HepG2 (cell line): Measurements from ENCODE around the gene ABCC3. TPM values are rescaled to one million over a fixed set of nuclear protein-coding genes. Genes with fewer than 3 reads are reported as not detected.

Experiments
- AFF4 ChIP-seq: sonication (generic); formaldehyde crosslinking; IDR thresholded peaks from 2 replicates; pipeline ENCODE4 v1.4.0; 2020; ENCODE audit warnings: missing genetic modification reagents
- ARID5B ChIP-seq: IDR thresholded peaks from 2 replicates; pipeline ENCODE4 v1.4.0; 2020; ENCODE audit warnings: mild to moderate bottlenecking, missing genetic modification reagents
- ETV5 ChIP-seq: IDR thresholded peaks from 2 replicates; pipeline ENCODE4 v1.6.1; 2018; ENCODE audit warnings: missing biosample characterization, missing genetic modification reagents, inconsistent platforms, borderline replicate concordance
- HDAC1 ChIP-seq: sonication (generic); formaldehyde crosslinking; IDR thresholded peaks from 2 replicates; pipeline ENCODE4 v1.5.1; 2020; ENCODE audit warnings: mild to moderate bottlenecking, missing genetic modification reagents
- IRX3 ChIP-seq: sonication (generic); formaldehyde crosslinking; IDR thresholded peaks from 2 replicates; pipeline ENCODE4 v1.8.1; 2023; ENCODE audit warnings: mild to moderate bottlenecking, low read depth, missing genetic modification reagents, borderline replicate concordance
- LCORL ChIP-seq, 2 experiments: fragments of 450-650 bp in 1 of 2; sonication (generic) in 1 of 2; formaldehyde crosslinking in 1 of 2; IDR thresholded peaks; 2 replicates each; pipeline versions ENCODE4 v1.5.0 to v1.6.1; 2017 to 2020; ENCODE audit warnings: antibody characterized with exemption in 1 of 2, missing genetic modification reagents in 1 of 2
- MXD3 ChIP-seq: IDR thresholded peaks from 2 replicates; pipeline ENCODE4 v1.6.1; 2016; ENCODE audit warnings: mild to moderate bottlenecking, missing biosample characterization, missing genetic modification reagents
- NBN ChIP-seq: fragments of 450-650 bp; conservative IDR thresholded peaks from 2 replicates; pipeline ENCODE4 v1.6.1; 2017
- NFE2 ChIP-seq: sonication (generic); formaldehyde crosslinking; IDR thresholded peaks from 2 replicates; pipeline ENCODE4 v1.4.0; 2020; ENCODE audit warnings: missing genetic modification reagents
- POGZ ChIP-seq: sonication (generic); formaldehyde crosslinking; IDR thresholded peaks from 2 replicates; pipeline ENCODE4 v1.4.0; 2020; ENCODE audit warnings: mild to moderate bottlenecking, missing genetic modification reagents
- TGIF2 ChIP-seq: IDR thresholded peaks from 2 replicates; pipeline ENCODE4 v1.6.1; 2016; ENCODE audit warnings: control low read depth, missing compliant biosample characterization
- TOPORS ChIP-seq: sonication (generic); formaldehyde crosslinking; IDR thresholded peaks from 2 replicates; pipeline ENCODE4 v1.8.0; 2023; ENCODE audit warnings: mild to moderate bottlenecking, missing genetic modification reagents
- ZBTB21 ChIP-seq: sonication (generic); formaldehyde crosslinking; IDR thresholded peaks from 2 replicates; pipeline ENCODE4 v1.4.0; 2020; ENCODE audit warnings: missing genetic modification reagents
- ZC3H13 ChIP-seq: sonication (generic); formaldehyde crosslinking; IDR thresholded peaks from 2 replicates; pipeline ENCODE4 v1.8.1; 2023; ENCODE audit warnings: mild to moderate bottlenecking, missing genetic modification reagents, moderate library complexity
- ZNF205 ChIP-seq: IDR thresholded peaks from 2 replicates; pipeline ENCODE4 v1.6.1; 2018; ENCODE audit warnings: missing biosample characterization, missing genetic modification reagents
- ZNF329 ChIP-seq: sonication (generic); formaldehyde crosslinking; IDR thresholded peaks from 2 replicates; pipeline ENCODE4 v1.9.0; 2021; ENCODE audit warnings: low read depth, mild to moderate bottlenecking, missing genetic modification reagents
- ZNF772 ChIP-seq: sonication (generic); formaldehyde crosslinking; IDR thresholded peaks from 2 replicates; pipeline ENCODE4 v1.5.0; 2020; ENCODE audit warnings: mild to moderate bottlenecking, missing genetic modification reagents
- ZNF784 ChIP-seq: sonication (generic); formaldehyde crosslinking; IDR thresholded peaks from 2 replicates; pipeline ENCODE4 v1.5.1; 2020; ENCODE audit warnings: missing genetic modification reagents, mild to moderate bottlenecking, borderline replicate concordance
- polyA plus RNA-seq, 8 experiments: library from polyadenylated mRNA; depleted of rRNA in 3 of 8; stranded (reverse) in 7 of 8; unstranded in 1 of 8; fragments of >200 nt; fragmentation: Illumina TruSeq in 4 of 8; extraction: Trizol in 4 of 8; gene quantifications; 2 replicates each; pipeline versions ENCODE4 v1.2.1 to v1.2.3, GENCODE V29; 2011 to 2016; ENCODE audit warnings: low read depth in 4 of 8, missing spikeins in 1 of 8, mixed read lengths in 1 of 8; ENCODE audit not compliant: insufficient read depth in 1 of 8
- total RNA-seq, 5 experiments: library from RNA; depleted of rRNA; stranded (reverse); fragments of >200 nt; fragmentation: Illumina TruSeq; extraction: Trizol; gene quantifications; 2 replicates each; pipeline ENCODE4 v1.2.3, GENCODE V29; 2016; ENCODE audit warnings: low read depth in 1 of 5

Gene ABCC3
- total and polyA plus RNA-seq, 2 of the 13 experiments (the other 11 are each of a cell fraction or from before 2014, with no cell fraction given): 25.2 to 50.7 TPM

GRCh38 chr17:50635982-50636803 is 1.5 kb downstream of the ABCC3 start (continued):
- TF ChIP-seq LCORL (IDR thresholded peaks at IDR 0.05) (0 out of 2 replicates have a peak, but pooled peaks have one; percentile 34), LCORL (CRISPR knock-in tag; IDR thresholded peaks at IDR 0.05) (peak; percentile 86), MXD3 (no peak), NBN (no peak), ZC3H13 (CRISPR knock-in tag) (no peak), TGIF2 (CRISPR knock-in tag) (no peak), ETV5 (CRISPR knock-in tag) (peak; percentile 73; the same call in 1 of the 2 replicates), ZNF772 (CRISPR knock-in tag) (peak; percentile 72), IRX3 (no peak), ZNF205 (no peak), AFF4 (CRISPR knock-in tag) (peak; percentile 34; the same call in 1 of the 2 replicates), TOPORS (CRISPR knock-in tag) (0 out of 2 replicates have a peak, but pooled peaks have one; percentile 29), POGZ (CRISPR knock-in tag) (no peak), ZBTB21 (CRISPR knock-in tag) (no peak; the same call in 1 of the 2 replicates), ARID5B (CRISPR knock-in tag) (peak; percentile 66), NFE2 (CRISPR knock-in tag) (no peak), ZNF784 (CRISPR knock-in tag) (no peak), ZNF329 (CRISPR knock-in tag) (no peak), HDAC1 (peak; percentile 68)
